HTERT RPE-1 (cell line): ENCODE results near the gene LYPD6.

Experiments used
- in situ Hi-C: fragments of 300-500 bp; cut with MboI; formaldehyde crosslinking; loops from 4 replicates; pipeline ENCODE4 v1.14.3; 2020; ENCODE audit warnings: low sequenced_read_pairs

The LYPD6 gene

GRCh38 chr2:149446748-149447147 is 116.4 kb downstream of the LYPD6 start:
- in situ Hi-C loops: no loop called here

GRCh38 chr2:149448315-149448714 is 117.9 kb downstream of the LYPD6 start:
- in situ Hi-C loops: no loop called here

GRCh38 chr2:149449017-149449416 is 118.6 kb downstream of the LYPD6 start:
- in situ Hi-C loops: no loop called here

GRCh38 chr2:149451417-149452165 is 121.2 kb downstream of the LYPD6 start:
- in situ Hi-C loops: no loop called here

DNA sequence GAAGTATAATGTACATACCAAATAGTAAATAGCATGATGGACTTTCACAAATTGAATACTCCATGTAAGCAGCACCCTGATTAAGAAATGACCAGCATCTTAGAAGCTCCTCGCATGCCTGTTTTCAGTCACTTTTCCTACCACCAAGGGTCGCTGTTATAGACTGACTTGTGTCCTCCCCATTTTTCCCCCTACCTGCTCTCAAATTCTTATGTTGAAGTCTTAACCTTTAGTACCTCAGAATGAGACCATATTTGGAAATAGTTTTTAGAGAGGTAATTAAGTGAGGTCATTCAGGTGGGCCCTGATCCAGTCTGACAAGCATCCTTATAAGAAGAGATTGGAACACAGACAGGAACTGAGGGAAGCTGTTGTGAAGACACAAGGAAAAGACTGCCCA is 125.9 kb downstream of the LYPD6 start:
- in situ Hi-C loops: no loop called here

DNA sequence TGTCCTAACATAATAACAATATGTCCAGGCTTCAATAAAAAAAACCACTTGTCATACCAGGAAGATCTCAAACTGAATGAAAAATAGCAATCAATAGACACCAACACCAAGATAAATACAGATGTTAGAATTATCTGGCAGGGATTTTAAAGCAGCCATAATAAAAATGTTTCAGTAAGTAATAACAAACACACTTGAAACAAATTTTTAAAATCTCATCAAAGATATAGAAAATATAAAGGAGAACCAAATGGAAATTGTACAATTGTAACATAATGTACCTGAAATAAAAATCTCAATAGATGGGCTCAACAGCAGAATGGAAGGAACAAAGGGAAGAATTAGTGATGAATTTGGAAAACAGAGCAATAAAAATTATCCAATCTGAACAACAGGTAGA is 128.1 kb downstream of the LYPD6 start:
- in situ Hi-C loops: no loop called here

DNA sequence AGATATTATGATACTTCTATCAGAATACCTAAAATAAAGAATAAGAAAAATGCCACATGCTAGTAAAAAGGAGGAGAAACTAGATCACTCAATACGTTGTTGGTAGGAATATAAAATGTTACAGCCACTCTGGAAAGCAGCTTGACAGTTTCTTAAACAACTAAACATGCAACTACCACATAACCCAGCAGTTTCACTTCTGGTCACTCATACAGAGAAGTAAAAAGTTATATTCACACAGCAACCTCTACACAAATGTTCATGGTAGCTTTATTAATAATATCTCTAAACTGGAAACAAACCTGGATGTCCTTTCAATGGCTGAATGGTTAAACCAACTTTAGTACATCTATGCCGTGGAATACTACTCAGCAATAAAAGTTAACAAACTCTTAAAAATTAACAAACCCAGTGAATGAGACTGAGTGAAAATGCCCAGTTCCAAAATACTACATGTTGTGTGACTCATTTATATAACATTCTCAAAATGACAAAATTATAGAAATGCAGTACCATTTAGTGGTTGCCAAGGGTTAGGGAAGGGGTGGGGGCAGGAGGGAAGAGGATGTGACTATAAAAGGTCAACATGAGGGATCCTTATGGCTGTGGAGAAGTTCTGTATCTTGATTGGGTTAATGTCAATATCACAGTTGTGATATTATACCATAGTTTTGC is 133.1 kb downstream of the LYPD6 start:
- in situ Hi-C loops: no loop called here

GRCh38 chr2:149464396-149464795 is 134.0 kb downstream of the LYPD6 start:
- in situ Hi-C loops: no loop called here

- in situ Hi-C loops: no loop called here
Measured at GRCh38 chr2:149465873-149466272, 135.5 kb downstream of the LYPD6 start.

- in situ Hi-C loops: no loop called here
Measured at GRCh38 chr2:149466635-149467034, 136.2 kb downstream of the LYPD6 start.

GRCh38 chr2:149467436-149467835 is 137.0 kb downstream of the LYPD6 start:
- in situ Hi-C loops: no loop called here

DNA sequence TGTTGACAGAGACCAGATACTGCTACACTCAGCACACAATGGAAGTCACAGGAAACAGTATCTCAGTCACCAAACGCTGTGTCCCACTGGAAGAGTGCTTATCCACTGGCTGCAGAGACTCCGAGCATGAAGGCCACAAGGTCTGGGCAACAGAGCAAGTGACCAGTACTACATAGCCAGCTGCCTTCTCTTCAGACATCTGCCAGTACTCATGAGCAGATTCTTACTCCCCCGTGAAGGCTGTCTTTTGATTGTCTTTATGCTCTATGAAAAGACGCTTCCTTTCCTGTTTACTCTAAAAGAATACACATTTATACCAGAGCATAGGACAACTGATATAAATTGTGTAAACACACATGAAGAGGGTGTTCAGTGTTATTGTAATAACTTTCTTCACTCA is 138.2 kb downstream of the LYPD6 start:
- in situ Hi-C loops: no loop called here

DNA sequence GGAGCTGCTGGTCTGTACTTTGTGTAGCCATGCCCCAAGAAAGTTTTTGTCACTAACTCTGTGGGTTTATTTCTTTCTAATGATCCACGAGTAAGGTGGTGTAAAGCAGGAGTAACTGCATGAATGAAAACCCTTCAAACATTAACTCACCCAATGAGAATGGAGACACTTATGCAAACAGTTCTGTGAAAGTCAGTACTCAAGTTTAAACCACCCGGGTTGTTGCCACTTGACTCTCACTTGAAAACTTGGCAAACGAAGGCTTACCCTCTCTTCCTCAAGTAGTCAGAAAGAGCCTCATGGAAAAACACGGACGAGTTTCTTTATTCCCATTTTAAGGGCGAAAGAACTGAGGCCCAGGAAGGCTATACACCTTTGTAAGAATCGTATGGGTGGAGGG is 139.7 kb downstream of the LYPD6 start:
- in situ Hi-C loops: no loop called here

DNA sequence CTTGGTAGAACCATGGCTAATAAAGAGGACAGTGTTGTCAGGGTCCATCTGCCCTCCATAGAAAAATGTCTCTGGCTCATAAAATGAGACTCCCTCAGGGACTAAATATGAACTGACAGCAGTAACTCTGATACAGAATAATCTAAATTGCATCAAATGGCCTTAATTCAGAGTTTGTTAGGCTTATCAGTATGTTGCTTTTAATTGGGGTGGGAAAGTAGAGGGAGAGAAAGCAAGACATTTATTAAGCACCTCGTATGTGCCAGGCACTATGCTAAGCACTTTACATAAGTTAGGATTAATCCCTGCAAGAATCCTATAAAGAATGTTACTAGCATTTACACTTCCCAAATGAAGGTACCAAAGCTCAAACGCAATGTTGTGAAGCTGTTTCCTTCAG is 142.0 kb downstream of the LYPD6 start:
- in situ Hi-C loops: no loop called here

- in situ Hi-C loops: no loop called here
Measured at GRCh38 chr2:149473068-149473467, 142.7 kb downstream of the LYPD6 start.

GRCh38 chr2:149473521-149473920 is 143.1 kb downstream of the LYPD6 start:
- in situ Hi-C loops: no loop called here

- in situ Hi-C loops: no loop called here
Measured at GRCh38 chr2:149483004-149483605, 152.7 kb downstream of the LYPD6 start.

DNA sequence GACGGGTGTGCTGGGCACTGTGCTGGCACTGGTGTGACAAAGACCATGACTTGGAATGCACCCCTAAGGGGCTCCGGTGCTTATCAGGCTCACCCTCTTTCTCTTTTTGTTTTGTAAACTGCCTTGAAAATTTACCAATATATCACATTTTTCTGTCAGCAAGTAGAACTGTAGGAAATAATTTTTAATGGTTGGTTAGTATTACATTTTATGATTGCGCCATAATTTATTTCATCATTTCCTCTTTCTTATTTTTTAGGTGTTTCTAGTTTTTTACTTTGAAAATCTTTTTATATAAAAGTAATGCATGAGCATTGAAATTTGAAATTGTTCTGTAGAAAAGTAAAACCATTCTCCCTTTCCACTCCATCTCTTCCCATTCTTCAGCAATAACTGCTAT is 156.3 kb downstream of the LYPD6 start:
- in situ Hi-C loops: no loop called here

GRCh38 chr2:149487189-149487588 is 156.8 kb downstream of the LYPD6 start:
- in situ Hi-C loops: no loop called here

- in situ Hi-C loops: no loop called here
Measured at GRCh38 chr2:149488706-149489440, 158.5 kb downstream of the LYPD6 start.

DNA sequence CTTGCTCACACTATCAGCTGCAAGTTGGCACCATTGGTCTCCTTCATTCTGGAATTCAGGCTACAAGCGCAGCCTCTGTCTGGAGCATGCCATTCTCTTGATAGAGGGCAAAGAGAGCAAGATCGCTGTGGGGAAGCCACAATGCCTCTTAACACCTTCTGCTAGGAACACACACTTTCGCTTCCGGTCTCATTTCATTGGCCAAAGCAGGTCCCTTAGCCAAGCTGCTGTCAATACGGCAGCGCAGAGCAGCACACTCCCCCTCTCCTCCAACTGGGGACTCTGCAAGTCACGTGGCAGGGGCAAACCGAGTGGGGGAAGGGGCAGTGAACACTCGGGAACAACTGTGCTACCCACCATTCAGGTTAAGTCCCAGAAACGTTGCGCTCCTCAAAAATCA is 159.1 kb downstream of the LYPD6 start:
- in situ Hi-C loops: no loop called here

DNA sequence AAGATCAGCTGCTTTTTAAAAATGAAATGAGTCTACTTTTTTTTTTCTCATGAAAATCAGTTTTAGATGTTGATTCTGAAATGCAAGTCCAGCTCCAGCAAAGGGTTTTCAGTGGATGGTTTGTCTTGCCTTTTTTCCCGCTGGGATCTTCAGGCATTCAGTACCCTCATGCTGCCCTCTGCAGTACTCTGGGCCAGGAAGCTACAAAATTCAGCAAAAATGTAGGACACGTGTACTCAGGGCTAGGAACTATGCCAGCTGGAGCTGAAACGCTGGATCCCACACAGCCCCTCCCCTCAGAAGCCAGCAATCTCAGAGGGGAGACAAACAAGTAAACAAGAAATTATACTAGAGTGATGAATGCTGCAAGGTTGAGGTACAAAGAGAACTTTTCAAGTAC is 159.9 kb downstream of the LYPD6 start:
- in situ Hi-C loops: no loop called here
